ENCODE results near the gene INPPL1. TPM values are rescaled to one million over a fixed set of nuclear protein-coding genes. Genes with fewer than 3 reads are reported as not detected.

INPPL1 gene
- total and polyA plus RNA-seq, 2 donors (not counting 1 experiment from before 2014, with no cell fraction given), result 205 to 208 TPM

DNA sequence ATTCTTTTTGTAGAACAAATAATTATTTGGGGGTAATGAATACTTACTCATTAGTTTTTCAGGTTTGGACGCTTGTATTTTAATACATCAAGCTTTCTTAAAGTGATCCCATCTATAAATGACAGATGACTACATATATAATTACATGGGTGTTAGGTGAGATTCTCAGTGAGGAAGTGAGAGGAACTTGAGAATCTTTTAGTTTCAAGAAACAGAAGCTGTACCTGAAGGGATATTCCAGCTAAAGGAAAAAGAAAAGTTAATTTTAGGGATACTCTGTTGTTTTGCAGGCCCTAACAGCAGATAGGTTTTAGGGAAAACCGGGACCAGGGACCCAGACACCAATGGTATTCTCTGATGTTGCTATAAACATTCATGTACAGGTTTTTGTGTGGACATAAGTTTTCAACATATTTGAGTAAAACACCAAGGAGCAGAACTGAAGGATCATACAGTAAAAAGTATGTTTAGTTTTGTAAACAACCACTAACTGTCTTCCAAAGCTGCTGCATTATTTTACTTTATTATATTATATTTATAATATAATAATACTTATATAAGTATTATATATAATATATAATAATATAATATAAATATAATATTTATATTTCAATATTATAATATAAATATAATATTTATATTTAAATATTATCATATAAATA lies 43.5 kb downstream of the INPPL1 start:
- intact Hi-C loops (cut with micrococcal nuclease), result no loop called here
- 100% methylated on average over 1 of the region's 2 CpGs for WGBS (ENCODE audit: insufficient coverage)
- no peak overlapping the region for H2AFZ ChIP-seq (ENCODE audit: insufficient read depth, low read depth, low read length, poor library complexity, severe bottlenecking)

DNA sequence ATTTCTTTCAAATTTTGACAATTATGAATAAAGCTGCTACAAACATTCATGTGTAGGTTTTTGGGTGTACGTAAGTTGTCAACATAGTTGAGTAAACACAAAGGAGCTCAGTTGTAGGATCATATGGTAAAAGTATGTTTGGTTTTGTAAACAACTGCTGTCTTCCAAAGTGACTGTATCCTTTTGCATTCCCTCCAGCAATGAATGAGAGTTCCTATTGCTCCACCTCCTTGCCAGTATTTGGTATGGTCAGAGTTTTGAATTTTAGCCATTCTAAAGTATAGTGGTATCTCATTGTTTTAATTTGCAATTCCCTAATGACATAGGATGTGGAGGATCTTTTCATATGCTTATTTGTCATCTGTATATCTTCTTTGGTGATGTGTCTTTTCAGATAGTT lies 47.4 kb downstream of the INPPL1 start:
- ATAC-seq (ENCODE audit: low read depth) (no peak), DNase-seq (no peak)
- no peak overlapping the region for H2AFZ ChIP-seq (ENCODE audit: insufficient read depth, low read depth, low read length, poor library complexity, severe bottlenecking)
- no peak for TF ChIP-seq EZH2 (IDR thresholded peaks at IDR 0.05; ENCODE audit: borderline replicate concordance, insufficient read depth, low read depth, low read length, poor library complexity, severe bottlenecking)
- TF ChIP-seq, protein P1, sequence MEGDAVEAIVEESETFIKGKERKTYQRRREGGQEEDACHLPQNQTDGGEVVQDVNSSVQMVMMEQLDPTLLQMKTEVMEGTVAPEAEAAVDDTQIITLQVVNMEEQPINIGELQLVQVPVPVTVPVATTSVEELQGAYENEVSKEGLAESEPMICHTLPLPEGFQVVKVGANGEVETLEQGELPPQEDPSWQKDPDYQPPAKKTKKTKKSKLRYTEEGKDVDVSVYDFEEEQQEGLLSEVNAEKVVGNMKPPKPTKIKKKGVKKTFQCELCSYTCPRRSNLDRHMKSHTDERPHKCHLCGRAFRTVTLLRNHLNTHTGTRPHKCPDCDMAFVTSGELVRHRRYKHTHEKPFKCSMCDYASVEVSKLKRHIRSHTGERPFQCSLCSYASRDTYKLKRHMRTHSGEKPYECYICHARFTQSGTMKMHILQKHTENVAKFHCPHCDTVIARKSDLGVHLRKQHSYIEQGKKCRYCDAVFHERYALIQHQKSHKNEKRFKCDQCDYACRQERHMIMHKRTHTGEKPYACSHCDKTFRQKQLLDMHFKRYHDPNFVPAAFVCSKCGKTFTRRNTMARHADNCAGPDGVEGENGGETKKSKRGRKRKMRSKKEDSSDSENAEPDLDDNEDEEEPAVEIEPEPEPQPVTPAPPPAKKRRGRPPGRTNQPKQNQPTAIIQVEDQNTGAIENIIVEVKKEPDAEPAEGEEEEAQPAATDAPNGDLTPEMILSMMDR (IDR thresholded peaks at IDR 0.05), result no peak
- no peaks in the 10 kb centered on the region for H4K20me1 ChIP-seq (ENCODE audit: control insufficient read depth, insufficient read depth, low read length, poor library complexity, severe bottlenecking)
- no peak overlapping the region for H3K4me2 ChIP-seq (replicated peaks; ENCODE audit: low read depth, low read length, poor library complexity, severe bottlenecking)
- H3K4me1 ChIP-seq (ENCODE audit: control insufficient read depth in 2 of 2, insufficient read depth in 2 of 2, low read length in 2 of 2), result no peaks in the 10 kb centered on the region
- no peaks in the 10 kb centered on the region for H3K36me3 ChIP-seq (replicated peaks in 1 of 2; ENCODE audit: control extremely low read depth in 1 of 2, control insufficient read depth in 1 of 2, extremely low read depth in 1 of 2, insufficient read depth in 2 of 2, low read length in 1 of 2)
- peaks cover 2% of the 10 kb centered on the region for H3K4me1 Mint-ChIP-seq
- WGBS (ENCODE audit: insufficient coverage), result no CpG with 5 or more reads among the region's 1 CpG
- CTCF ChIA-PET, result no interaction called here
- POLR2A ChIA-PET, result no interaction called here
- no peak overlapping the region for H3K27ac ChIP-seq (ENCODE audit: low read length in 2 of 2)
- no peak overlapping the region for H3K9ac ChIP-seq (ENCODE audit: low read length)
- no peak overlapping the region for H3K4me3 ChIP-seq (ENCODE audit: control extremely low read depth in 1 of 5, extremely low read depth in 1 of 5, insufficient read depth in 1 of 5, low read depth in 2 of 5, low read length in 4 of 5)
- H3K4me3 Mint-ChIP-seq, result no peak overlapping the region
- no peaks in the 10 kb centered on the region for H3K9me3 Mint-ChIP-seq (ENCODE audit: insufficient read depth)
- intact Hi-C loops (cut with micrococcal nuclease), result no loop called here
- H3K27ac Mint-ChIP-seq, result no peak overlapping the region
- H3K27me3 ChIP-seq (replicated peaks in 1 of 4; ENCODE audit: control extremely low read depth in 1 of 4, control insufficient read depth in 3 of 4, insufficient read depth in 4 of 4, low read length in 3 of 4), result no peaks in the 10 kb centered on the region
- peaks cover 30% of the 10 kb centered on the region for H3K27me3 Mint-ChIP-seq
- no peaks in the 10 kb centered on the region for H3K9me3 ChIP-seq (ENCODE audit: control extremely low read depth in 1 of 3, control insufficient read depth in 2 of 3, insufficient read depth in 1 of 3, low read length in 2 of 3)
- no peaks in the 10 kb centered on the region for H3K79me2 ChIP-seq (ENCODE audit: control insufficient read depth, insufficient read depth, low read length)

More for the DNA sequence above, 43.5 kb downstream of the INPPL1 start:
- H3K27me3 ChIP-seq (replicated peaks in 1 of 4; ENCODE audit: control extremely low read depth in 1 of 4, control insufficient read depth in 3 of 4, insufficient read depth in 4 of 4, low read length in 3 of 4), result peaks cover 0 to 6% (median 1%) of the 10 kb centered on the region in 4 experiments
- POLR2A ChIA-PET, result no interaction called here
- peaks cover 45% of the 10 kb centered on the region for H3K27me3 Mint-ChIP-seq
- no peak for DNase-seq
- H3K4me1 Mint-ChIP-seq, result peaks cover 2% of the 10 kb centered on the region
- no peaks in the 10 kb centered on the region for H3K4me1 ChIP-seq (ENCODE audit: control insufficient read depth in 2 of 2, insufficient read depth in 2 of 2, low read length in 2 of 2)
- TF ChIP-seq, protein P1 (IDR thresholded peaks at IDR 0.05), result no peak
- no peak for TF ChIP-seq EZH2 (IDR thresholded peaks at IDR 0.05; ENCODE audit: borderline replicate concordance, insufficient read depth, low read depth, low read length, poor library complexity, severe bottlenecking)
- no peaks in the 10 kb centered on the region for H3K79me2 ChIP-seq (ENCODE audit: control insufficient read depth, insufficient read depth, low read length)
- no peak overlapping the region for H3K27ac Mint-ChIP-seq
- H3K9me3 Mint-ChIP-seq (ENCODE audit: insufficient read depth), result no peaks in the 10 kb centered on the region
- no peak overlapping the region for H3K9ac ChIP-seq (ENCODE audit: low read length)
- ATAC-seq (ENCODE audit: low read depth), result no peak
- H3K4me3 ChIP-seq (ENCODE audit: control extremely low read depth in 1 of 5, extremely low read depth in 1 of 5, insufficient read depth in 1 of 5, low read depth in 2 of 5, low read length in 4 of 5), result no peak overlapping the region
- no peaks in the 10 kb centered on the region for H3K9me3 ChIP-seq (ENCODE audit: control extremely low read depth in 1 of 3, control insufficient read depth in 2 of 3, insufficient read depth in 1 of 3, low read length in 2 of 3)
- no peak overlapping the region for H3K4me2 ChIP-seq (replicated peaks; ENCODE audit: low read depth, low read length, poor library complexity, severe bottlenecking)
- H3K4me3 Mint-ChIP-seq, result no peak overlapping the region
- H3K27ac ChIP-seq (ENCODE audit: low read length in 2 of 2), result no peak overlapping the region
- no peaks in the 10 kb centered on the region for H3K36me3 ChIP-seq (replicated peaks in 1 of 2; ENCODE audit: control extremely low read depth in 1 of 2, control insufficient read depth in 1 of 2, extremely low read depth in 1 of 2, insufficient read depth in 2 of 2, low read length in 1 of 2)
- H4K20me1 ChIP-seq (ENCODE audit: control insufficient read depth, insufficient read depth, low read length, poor library complexity, severe bottlenecking), result no peaks in the 10 kb centered on the region
- CTCF ChIA-PET, result interaction anchor here (0.5 to 0.8 kb wide), 2 partner anchors 162 to 1171 kb away, joined by 4 read pairs; no protein-coding TSS in a partner anchor
